Measurements from ENCODE around the gene PLPP3. TPM values are rescaled to one million over a fixed set of nuclear protein-coding genes. Genes with fewer than 3 reads are reported as not detected.
"Not testable (repeated sequence)": the region's sequence is repeated elsewhere in the genome, so short reads cannot be mapped to it uniquely, and the experiment has no call there.

PLPP3 gene
- 1.4 TPM for total RNA-seq

DNA sequence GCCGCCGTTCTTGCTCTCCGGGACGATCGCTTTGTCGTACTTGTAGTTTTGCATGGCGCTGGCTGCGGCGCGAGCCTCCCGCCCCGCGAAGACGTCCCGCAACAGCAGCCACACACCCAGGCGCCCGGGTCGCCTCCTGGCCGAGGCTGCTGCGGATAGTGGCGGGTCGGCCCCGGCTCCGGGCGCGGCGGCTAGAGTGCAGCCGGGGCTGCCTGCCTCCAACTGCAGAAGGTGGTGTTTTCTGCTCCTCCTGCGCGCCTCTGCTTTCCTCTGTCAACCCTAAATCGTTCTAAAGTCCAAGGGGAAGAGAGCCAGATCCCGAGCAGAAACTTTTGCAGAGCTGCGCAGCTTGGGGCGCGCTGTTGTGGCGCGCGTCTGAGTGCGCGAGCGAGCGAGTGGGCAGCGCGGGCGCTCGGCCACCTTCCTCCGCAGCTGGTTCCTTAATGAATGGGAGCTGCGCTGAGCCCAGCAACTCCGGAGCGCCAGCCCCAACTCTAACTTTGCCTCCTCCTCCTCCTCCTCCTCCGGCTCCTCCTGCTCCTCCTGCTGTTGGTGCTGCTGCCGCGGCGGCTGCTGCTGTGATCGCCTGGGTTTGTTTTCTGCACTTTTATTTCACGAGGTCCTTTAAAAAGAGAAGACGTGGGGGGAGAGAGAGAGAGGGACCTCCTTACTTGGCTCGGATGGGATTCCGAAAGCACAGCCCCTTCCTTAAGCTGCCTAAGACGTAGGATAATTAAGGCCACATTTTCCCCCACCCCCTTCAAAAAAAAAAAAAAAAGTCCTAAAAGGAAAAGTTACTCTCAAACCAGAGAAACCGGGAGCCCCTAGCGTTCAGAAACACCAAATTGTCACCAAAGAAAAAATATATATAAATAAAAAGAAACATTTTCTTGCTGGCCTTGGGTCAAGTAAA is at the start of gene PLPP3:
Gene PLPP3, minus strand, starts transcription at position 601 of the 913 bp plus-strand sequence. Its CDS starts 547 bp downstream, at position 54.
- Histone ChIP-seq H3K4me1 (ENCODE audit: insufficient read depth, low read length) (peaks cover 26% of the 10 kb centered on the region), H3K4me3 (ENCODE audit: low read length) (peak within 1 kb of the TSS; percentile 43), H3K27me3 (ENCODE audit: insufficient read depth, low read length) (peaks cover 27% of the 10 kb centered on the region), H3K9me3 (ENCODE audit: low read depth, low read length) (no peaks in the 10 kb centered on the region)

DNA sequence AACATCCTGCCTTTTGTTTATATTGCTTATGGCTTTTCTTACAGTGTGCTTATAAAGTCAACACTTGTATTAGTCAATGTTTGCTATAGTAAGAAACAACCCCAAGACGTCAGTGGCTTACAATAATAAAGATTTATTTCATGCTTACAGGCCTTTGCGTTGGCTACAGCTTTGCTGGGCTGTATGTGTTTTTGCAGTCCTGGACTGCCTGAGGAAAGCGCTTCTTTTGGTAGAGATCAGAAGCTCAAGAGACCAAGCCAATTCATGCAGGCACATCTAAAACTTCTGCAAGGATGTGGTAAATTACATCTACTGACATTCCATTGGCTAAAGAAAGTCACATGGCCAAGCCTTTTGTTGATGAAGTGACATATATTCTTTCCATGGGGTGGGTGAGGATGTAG is 48.3 kb upstream of the PLPP3 start:
- Histone ChIP-seq H3K4me3 (ENCODE audit: low read length) (no peak overlapping the region), H3K4me1 (ENCODE audit: insufficient read depth, low read length) (no peaks in the 10 kb centered on the region), H3K27me3 (ENCODE audit: insufficient read depth, low read length) (peaks cover 12% of the 10 kb centered on the region), H3K9me3 (ENCODE audit: low read depth, low read length) (no peaks in the 10 kb centered on the region)

DNA sequence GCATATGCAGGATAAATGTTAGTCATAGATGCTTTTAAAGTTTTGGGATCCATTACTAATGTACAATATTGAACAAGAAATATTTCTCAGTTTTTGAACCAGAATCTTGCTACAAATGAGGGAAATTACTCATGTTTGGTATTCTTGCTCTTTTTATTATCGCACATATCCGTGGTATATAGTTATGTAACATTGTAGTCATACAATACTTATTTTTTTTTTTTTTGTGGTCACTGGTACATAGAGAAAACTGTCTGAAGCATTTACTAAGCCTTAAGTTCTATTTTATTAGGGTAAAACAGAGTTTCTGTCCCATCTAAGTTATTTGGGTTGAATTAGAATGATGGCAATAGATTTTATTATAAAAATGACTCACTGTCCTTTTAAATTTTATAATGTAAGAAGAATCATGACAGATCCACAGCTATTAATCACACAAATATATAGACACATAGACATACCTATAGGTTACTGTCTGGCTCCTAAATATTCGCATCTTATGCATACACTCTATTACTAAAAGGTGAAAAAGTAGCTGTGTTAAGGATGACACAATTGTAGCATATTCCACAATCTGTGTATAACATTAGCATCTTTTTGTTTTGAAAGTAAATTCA is 47.8 kb upstream of the PLPP3 start:
- Histone ChIP-seq H3K9me3 (ENCODE audit: low read depth, low read length) (no peaks in the 10 kb centered on the region), H3K4me1 (ENCODE audit: insufficient read depth, low read length) (no peaks in the 10 kb centered on the region), H3K4me3 (ENCODE audit: low read length) (no peak overlapping the region), H3K27me3 (ENCODE audit: insufficient read depth, low read length) (peaks cover 12% of the 10 kb centered on the region)

DNA sequence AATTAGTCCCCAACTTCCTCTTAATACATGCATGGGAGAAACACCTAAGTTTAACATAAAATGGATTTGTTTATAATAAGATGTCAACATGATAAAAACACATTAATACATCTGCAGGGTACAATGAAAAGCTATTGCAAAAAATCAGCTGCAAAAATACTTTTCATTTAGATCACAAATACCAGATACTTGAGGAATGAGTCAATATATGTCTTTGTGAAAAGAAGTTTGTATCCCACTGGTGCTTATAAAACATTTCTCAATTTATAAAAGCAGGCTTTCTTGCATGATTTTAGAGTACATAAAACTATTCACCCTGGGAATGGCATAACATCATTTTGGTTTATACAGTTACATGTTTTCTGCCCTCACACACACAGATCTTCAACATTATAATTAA is 47.2 kb upstream of the PLPP3 start:
- Histone ChIP-seq H3K4me1 (ENCODE audit: insufficient read depth, low read length) (no peaks in the 10 kb centered on the region), H3K9me3 (ENCODE audit: low read depth, low read length) (no peaks in the 10 kb centered on the region), H3K4me3 (ENCODE audit: low read length) (no peak overlapping the region), H3K27me3 (ENCODE audit: insufficient read depth, low read length) (peaks cover 12% of the 10 kb centered on the region)

DNA sequence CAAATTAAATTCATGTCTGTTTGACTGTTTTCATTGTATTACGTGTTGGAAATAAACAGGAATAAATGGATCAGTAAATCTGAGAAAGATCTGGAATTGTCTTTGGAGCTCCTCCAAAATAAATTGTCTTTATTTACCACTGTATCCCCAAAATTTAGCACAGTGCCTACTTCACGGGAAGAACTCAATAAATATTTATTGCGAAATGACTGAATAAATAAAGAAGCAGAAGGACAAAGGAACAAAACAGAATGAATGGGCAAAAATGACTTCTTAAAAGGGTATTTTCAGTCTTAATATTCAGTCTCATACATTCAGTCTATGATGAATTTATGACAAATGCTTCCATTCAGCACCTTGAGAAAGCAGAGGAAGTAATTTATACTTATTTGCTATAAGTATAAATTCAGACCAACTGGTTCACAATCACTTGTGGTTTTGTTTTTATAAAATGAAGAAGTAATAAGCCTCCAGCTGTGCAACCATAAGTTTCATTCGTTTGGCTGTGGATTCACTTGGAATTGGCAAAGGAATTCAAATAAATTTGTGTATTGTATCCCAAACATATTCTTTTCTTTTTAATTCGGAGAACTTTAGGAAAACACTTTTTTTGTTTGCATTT is 46.6 kb upstream of the PLPP3 start:
- Histone ChIP-seq H3K27me3 (ENCODE audit: insufficient read depth, low read length) (peaks cover 12% of the 10 kb centered on the region), H3K4me1 (ENCODE audit: insufficient read depth, low read length) (no peaks in the 10 kb centered on the region), H3K9me3 (ENCODE audit: low read depth, low read length) (no peaks in the 10 kb centered on the region), H3K4me3 (ENCODE audit: low read length) (no peak overlapping the region)

DNA sequence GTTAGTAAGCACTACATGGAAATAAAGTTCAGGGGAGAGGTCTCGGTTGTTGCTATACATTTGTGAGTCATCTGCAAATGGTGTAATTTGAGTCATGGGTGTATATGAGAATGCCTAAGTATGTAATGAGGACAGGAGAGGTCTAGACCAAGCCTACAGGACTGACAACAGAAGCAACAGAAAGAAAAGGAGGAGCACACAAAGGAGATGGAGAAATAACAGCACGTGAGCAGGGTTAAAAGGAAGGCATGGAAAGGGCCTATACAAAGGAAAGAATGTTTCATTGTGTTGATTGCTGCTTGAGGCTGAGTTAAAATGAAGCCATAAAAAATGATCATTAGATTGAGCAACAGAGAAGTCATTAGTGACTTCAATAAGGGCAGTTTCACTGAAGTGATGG is 37.8 kb upstream of the PLPP3 start:
- Histone ChIP-seq H3K9me3 (ENCODE audit: low read depth, low read length) (no peaks in the 10 kb centered on the region), H3K4me1 (ENCODE audit: insufficient read depth, low read length) (no peaks in the 10 kb centered on the region), H3K4me3 (ENCODE audit: low read length) (no peak overlapping the region), H3K27me3 (ENCODE audit: insufficient read depth, low read length) (peaks cover 3% of the 10 kb centered on the region)

DNA sequence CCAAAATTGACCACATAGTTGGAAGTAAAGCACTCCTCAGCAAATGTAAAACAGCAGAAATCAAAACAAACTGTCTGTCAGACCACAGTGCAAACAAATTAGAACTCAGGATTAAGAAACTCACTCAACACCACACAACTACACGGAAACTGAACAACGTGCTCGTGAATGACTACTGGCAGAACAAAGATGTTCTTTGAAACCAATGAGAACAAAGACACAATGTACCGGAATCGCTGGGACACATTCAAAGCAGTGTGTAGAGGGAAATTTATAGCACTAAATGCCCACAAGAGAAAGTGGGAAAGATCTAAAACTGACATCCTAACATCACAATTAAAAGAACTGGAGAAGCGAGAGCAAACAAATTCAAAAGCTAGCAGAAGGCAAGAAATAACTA is 31.4 kb upstream of the PLPP3 start:
- not testable (repeated sequence) for H3K9me3 ChIP-seq (ENCODE audit: low read depth, low read length); H3K27me3 ChIP-seq (ENCODE audit: insufficient read depth, low read length)

DNA sequence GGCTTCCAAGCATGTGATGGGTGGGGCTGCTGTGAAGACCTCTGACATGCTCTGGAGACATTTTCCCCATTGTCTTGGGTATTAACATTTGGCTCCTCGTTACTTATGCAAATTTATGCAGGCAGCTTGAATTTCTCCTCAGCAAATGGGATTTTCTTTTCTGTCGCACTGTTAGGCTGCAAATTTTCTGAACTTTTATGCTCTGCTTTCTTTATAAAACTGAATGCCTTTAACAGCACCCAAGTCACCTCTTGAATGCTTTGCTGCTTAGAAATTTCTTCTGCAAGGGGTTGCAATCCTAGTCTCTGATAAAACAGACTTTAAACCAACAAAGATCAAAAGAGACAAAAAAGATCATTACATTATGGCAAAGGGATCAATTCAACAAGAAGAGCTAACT is 30.7 kb upstream of the PLPP3 start:
- H3K27me3 ChIP-seq (ENCODE audit: insufficient read depth, low read length); H3K4me1 ChIP-seq (ENCODE audit: insufficient read depth, low read length); H3K9me3 ChIP-seq (ENCODE audit: low read depth, low read length); H3K4me3 ChIP-seq (ENCODE audit: low read length): not testable (repeated sequence)

More for the DNA sequence above, 31.4 kb upstream of the PLPP3 start:
- H3K4me3 ChIP-seq (ENCODE audit: low read length); H3K4me1 ChIP-seq (ENCODE audit: insufficient read depth, low read length): not testable (repeated sequence)

DNA sequence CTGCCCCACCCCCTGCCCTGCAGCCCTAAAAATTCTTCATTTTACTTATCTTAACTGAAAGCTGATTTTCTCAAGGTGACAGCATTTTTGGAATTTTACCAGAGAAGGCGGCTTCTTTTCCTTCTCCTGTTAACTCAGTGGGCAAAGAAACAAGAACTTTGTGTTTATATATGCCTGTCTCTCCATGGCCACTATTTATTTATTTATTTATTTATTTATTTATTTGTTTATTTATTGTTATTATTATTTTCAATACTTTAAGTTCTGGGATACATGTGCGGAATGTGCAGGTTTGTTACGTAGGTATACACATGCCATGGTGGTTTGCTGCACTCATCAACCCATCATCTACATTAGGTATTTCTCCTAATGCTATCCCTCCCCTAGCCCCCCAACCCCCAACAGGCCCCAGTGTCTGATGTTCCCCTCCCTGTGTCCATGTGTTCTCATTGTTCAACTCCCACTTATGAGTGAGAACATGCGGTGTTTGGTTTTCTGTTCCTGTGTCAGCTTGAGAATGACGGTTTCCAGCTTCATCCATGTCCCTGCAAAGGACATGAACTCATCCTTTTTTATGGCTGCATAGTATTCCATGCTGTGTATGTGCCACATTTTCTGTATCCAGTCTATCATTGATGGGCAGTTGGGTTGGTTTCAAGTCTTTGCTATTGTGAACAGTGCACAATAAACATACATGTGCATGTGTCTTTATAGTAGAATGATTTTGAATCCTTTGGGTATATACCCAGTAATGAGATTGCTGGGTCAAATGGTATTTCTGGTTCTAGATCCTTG is 16.2 kb upstream of the PLPP3 start:
- not testable (repeated sequence) for H3K4me1 ChIP-seq (ENCODE audit: insufficient read depth, low read length); H3K27me3 ChIP-seq (ENCODE audit: insufficient read depth, low read length); H3K4me3 ChIP-seq (ENCODE audit: low read length); H3K9me3 ChIP-seq (ENCODE audit: low read depth, low read length)

DNA sequence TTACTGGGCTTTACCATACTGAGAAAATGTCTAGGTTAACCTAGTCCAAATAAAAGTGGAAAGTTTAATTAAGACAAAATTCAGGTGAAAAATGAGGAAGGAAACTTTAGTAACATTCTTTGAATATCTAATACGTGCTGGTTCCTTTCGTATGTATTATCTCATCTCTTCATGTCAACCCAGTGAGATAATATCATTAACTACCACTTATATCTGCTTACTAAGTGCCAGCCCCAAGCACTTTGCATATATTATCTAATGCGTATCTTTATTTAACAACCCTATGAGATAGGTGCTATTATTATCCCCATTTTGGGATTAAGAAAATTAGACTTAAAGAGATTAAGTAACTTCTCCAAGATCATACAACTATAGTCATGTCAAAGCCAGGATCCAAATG is 12.5 kb upstream of the PLPP3 start:
- H3K4me3 ChIP-seq (ENCODE audit: low read length), result no peak overlapping the region
- no peaks in the 10 kb centered on the region for H3K27me3 ChIP-seq (ENCODE audit: insufficient read depth, low read length)
- H3K4me1 ChIP-seq (ENCODE audit: insufficient read depth, low read length), result no peaks in the 10 kb centered on the region
- no peaks in the 10 kb centered on the region for H3K9me3 ChIP-seq (ENCODE audit: low read depth, low read length)

DNA sequence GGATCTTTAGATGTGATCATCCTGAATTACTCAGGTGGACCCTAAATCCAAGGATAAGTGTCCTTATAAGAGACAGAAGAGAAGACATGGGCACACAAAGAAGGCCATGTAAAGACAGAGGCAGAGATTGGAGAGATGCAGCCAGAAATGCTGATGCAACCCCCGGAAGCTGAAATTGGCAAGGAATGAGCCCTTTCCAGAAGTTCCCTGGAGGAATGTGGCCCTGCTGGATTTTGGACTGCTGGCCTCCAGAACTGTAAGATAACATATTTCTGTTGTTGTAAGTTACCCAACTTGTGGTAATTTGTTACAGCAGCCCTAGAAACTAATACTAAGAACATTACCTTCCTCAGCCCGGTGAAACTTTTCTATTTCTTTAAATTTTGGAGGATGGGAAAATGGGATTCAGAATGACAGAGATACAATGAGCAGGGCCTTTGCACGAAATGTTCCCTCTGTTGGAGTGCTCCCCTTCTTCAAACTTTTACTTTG is 11.2 kb upstream of the PLPP3 start:
- H3K4me3 ChIP-seq (ENCODE audit: low read length), result no peak overlapping the region

DNA sequence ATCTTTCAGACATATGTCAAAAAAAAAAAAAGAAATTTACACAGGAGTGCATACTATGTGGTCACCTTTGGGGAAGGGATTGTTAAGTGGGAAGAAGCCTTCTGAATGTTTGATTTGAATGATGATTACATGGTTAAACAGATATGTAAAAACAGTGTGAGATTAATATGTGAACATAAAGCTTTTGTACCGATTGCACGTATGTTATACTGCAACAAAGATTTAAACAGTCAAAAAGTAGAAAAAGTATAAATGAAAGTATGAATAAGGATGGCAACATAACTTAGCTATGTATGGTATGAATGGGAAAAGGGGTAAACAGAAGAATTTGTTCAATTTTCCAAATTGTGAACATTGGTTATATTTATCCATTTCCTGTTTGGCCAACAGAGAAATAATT is 10.0 kb upstream of the PLPP3 start:
- no peaks in the 10 kb centered on the region for H3K4me1 ChIP-seq (ENCODE audit: insufficient read depth, low read length)
- H3K4me3 ChIP-seq (ENCODE audit: low read length), result no peak overlapping the region
- H3K27me3 ChIP-seq (ENCODE audit: insufficient read depth, low read length), result no peaks in the 10 kb centered on the region
- no peaks in the 10 kb centered on the region for H3K9me3 ChIP-seq (ENCODE audit: low read depth, low read length)

More for the DNA sequence above, 11.2 kb upstream of the PLPP3 start:
- H3K27me3 ChIP-seq (ENCODE audit: insufficient read depth, low read length), result no peaks in the 10 kb centered on the region
- H3K9me3 ChIP-seq (ENCODE audit: low read depth, low read length), result no peaks in the 10 kb centered on the region
- no peaks in the 10 kb centered on the region for H3K4me1 ChIP-seq (ENCODE audit: insufficient read depth, low read length)

DNA sequence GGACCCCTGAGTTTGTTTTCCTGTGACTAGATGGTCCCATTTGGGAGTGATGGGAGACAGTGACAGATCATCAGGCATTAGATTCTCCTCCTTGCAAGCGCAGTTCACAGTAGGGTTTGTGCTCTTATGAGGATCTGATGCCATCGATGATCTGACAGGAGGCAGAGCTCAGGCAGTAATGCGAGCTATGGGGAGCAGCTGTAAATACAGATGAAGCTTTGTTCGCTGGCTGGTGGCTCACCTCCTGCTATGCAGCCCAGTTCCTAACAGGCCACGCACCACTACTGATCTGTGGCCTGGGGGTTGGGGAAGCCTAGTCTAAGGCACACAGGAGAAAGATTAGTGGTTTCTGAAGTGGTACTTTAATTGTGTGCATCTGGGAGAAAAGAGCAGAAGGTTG is 7.1 kb upstream of the PLPP3 start:
- no peaks in the 10 kb centered on the region for H3K4me1 ChIP-seq (ENCODE audit: insufficient read depth, low read length)
- H3K4me3 ChIP-seq (ENCODE audit: low read length), result no peak overlapping the region
- H3K27me3 ChIP-seq (ENCODE audit: insufficient read depth, low read length), result no peaks in the 10 kb centered on the region
- no peaks in the 10 kb centered on the region for H3K9me3 ChIP-seq (ENCODE audit: low read depth, low read length)

DNA sequence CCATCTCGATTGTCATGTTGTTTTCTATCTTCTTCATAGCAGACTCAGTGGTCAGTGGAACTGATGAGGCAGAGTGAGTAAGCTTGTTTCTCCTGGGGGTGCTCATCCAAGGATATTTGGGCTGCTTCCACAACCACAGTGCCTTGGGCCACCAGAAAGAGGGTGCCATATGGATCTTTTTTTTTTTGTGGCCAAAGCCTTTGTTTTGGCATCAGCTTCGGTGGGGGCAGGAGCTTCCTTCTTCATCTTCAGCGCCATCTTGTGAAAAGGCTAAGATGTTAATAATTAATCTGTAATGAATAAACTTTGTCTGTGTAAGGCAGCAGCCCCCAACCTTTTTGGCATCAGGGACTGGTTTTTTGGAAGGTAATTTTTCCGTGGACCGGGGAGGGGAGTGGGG is 6.6 kb upstream of the PLPP3 start:
- no peaks in the 10 kb centered on the region for H3K27me3 ChIP-seq (ENCODE audit: insufficient read depth, low read length)
- no peak overlapping the region for H3K4me3 ChIP-seq (ENCODE audit: low read length)
- no peaks in the 10 kb centered on the region for H3K4me1 ChIP-seq (ENCODE audit: insufficient read depth, low read length)
- no peaks in the 10 kb centered on the region for H3K9me3 ChIP-seq (ENCODE audit: low read depth, low read length)
